HCT116 (cell line): ENCODE data around the gene SMIM36. TPM values are rescaled to one million over a fixed set of nuclear protein-coding genes. Genes with fewer than 3 reads are reported as not detected.

Source experiments
- ATAC-seq: fragments of 200-7000 bp; cut with Tn5 transposase; 2 replicates; pipeline ENCODE4 v1.9.1; 2020; ENCODE audit warnings: mild to moderate bottlenecking, moderate library complexity
- BruUV-seq: library from RNA; stranded (reverse); fragments of 400-500 nt; replicated peaks from 2 replicates; lab custom pipeline; 2021; lab: Mats Ljungman, UMichigan
- CTCF ChIA-PET: fragments of 300-600 bp; sonication (Branson Sonifier 250); formaldehyde crosslinking; loops from one replicate; lab custom pipeline; 2021; ENCODE audit warnings: antibody characterized with exemption; lab: Charles Lee
- POLR2A ChIA-PET: fragments of 300-600, 350-600 bp; sonication (Branson Sonifier 250); formaldehyde crosslinking; loops from one replicate; lab custom pipeline; 2021; ENCODE audit warnings: antibody characterized with exemption; lab: Charles Lee
- RAD21 ChIA-PET, 2 experiments: fragments of 300-600 bp; sonication (Branson Sonifier 250); formaldehyde crosslinking; loops; one replicate each; lab custom pipeline; 2023; ENCODE audit warnings: low total read pairs in 2 of 2; ENCODE audit not compliant: uncharacterized antibody in 2 of 2, unreplicated experiment in 2 of 2, low non-redundant PET in 1 of 2; lab: Charles Lee
- DNase-seq: peaks from one replicate; pipeline ENCODE4 v3.0.0-alpha.2; 2010; ENCODE audit warnings: low read depth, low spot score
- H2AFZ ChIP-seq: fragments of 200-600 bp; shearing (Covaris generic), sonication (generic); 2 replicates; pipeline ENCODE4 v1.6.1; 2017; ENCODE audit warnings: low read depth, mixed run types, mixed read lengths, antibody characterized with exemption, low read length; ENCODE audit not compliant: poor library complexity, severe bottlenecking
- H3K27ac ChIP-seq: 2 replicates; pipeline ENCODE4 v1.5.1; 2012; ENCODE audit warnings: low read depth, low read length
- H3K27me3 ChIP-seq: fragments of 200-600 bp; sonication (generic); 2 replicates; pipeline ENCODE4 v1.6.1; 2016; ENCODE audit warnings: mixed run types, low read length, mixed read lengths; ENCODE audit not compliant: insufficient read depth
- H3K36me3 ChIP-seq, 2 experiments: fragments of 200-500 bp in 1 of 2; fragments of 200-600 bp in 1 of 2; sonication (Bioruptor generic) in 1 of 2; sonication (generic) in 1 of 2; 2 replicates each; pipeline versions ENCODE4 v1.5.1 to v1.6.1; 2014 to 2016; ENCODE audit warnings: low read length in 2 of 2, inconsistent platforms in 1 of 2, mixed read lengths in 1 of 2, mixed run types in 1 of 2; ENCODE audit not compliant: insufficient read depth in 2 of 2, control insufficient read depth in 1 of 2
- H3K4me1 ChIP-seq, 2 experiments: fragments of 200-600 bp in 1 of 2; sonication (generic) in 1 of 2; 2 replicates each; pipeline versions ENCODE4 v1.5.1 to v1.6.1; 2012 to 2017; ENCODE audit warnings: low read length in 2 of 2, inconsistent platforms in 1 of 2, mild to moderate bottlenecking in 1 of 2, mixed read lengths in 1 of 2, mixed run types in 1 of 2, moderate library complexity in 1 of 2; ENCODE audit not compliant: insufficient read depth in 2 of 2, control insufficient read depth in 1 of 2
- H3K4me2 ChIP-seq: fragments of 200-600 bp; sonication (generic); 2 replicates; pipeline ENCODE4 v1.6.1; 2017; ENCODE audit warnings: mixed run types, low read length, mixed read lengths
- H3K4me3 ChIP-seq, 2 experiments: fragments of 200-600 bp in 1 of 2; sonication (generic) in 1 of 2; replicated peaks in 1 of 2; 2 replicates each; pipeline ENCODE4 v1.5.1; 2011 to 2016; ENCODE audit warnings: low read length in 2 of 2, control low read depth in 1 of 2, low read depth in 1 of 2, mild to moderate bottlenecking in 1 of 2, mixed read lengths in 1 of 2, mixed run types in 1 of 2
- H3K79me2 ChIP-seq: fragments of 200-600 bp; sonication (generic); 2 replicates; pipeline ENCODE4 v1.6.1; 2017; ENCODE audit warnings: mild to moderate bottlenecking, mixed run types, low read length, moderate library complexity, mixed read lengths; ENCODE audit not compliant: insufficient read depth
- H3K9ac ChIP-seq: fragments of 200-600 bp; sonication (generic); 2 replicates; pipeline ENCODE4 v1.6.1; 2016; ENCODE audit warnings: low read length, mixed read lengths
- H3K9me2 ChIP-seq: fragments of 200-600 bp; sonication (generic), shearing (Covaris generic); 2 replicates; pipeline ENCODE4 v1.6.1; 2017; ENCODE audit warnings: mixed run types, mild to moderate bottlenecking, moderate library complexity; ENCODE audit not compliant: insufficient read depth
- H3K9me3 ChIP-seq, 2 experiments: fragments of 200-500 bp in 1 of 2; fragments of 200-600 bp in 1 of 2; sonication (Bioruptor generic) in 1 of 2; sonication (generic) in 1 of 2; 2 replicates each; pipeline ENCODE4 v1.6.1; 2014 to 2017; ENCODE audit warnings: low read length in 2 of 2, mixed read lengths in 2 of 2, inconsistent platforms in 1 of 2, low read depth in 1 of 2, mild to moderate bottlenecking in 1 of 2, mixed run types in 1 of 2, moderate library complexity in 1 of 2; ENCODE audit not compliant: control insufficient read depth in 1 of 2, insufficient read depth in 1 of 2
- H4K20me1 ChIP-seq: fragments of 200-600 bp; sonication (generic), shearing (Covaris generic); 2 replicates; pipeline ENCODE4 v1.6.1; 2017; ENCODE audit warnings: mixed run types, mild to moderate bottlenecking, moderate library complexity; ENCODE audit not compliant: insufficient read depth
- CTCF ChIP-seq, 3 experiments: fragments of 200-600 bp in 1 of 3; sonication (generic) in 1 of 3; IDR thresholded peaks in 2 of 3; conservative IDR thresholded peaks in 1 of 3; 2 replicates each; pipeline ENCODE4 v1.5.1; 2012 to 2017; ENCODE audit warnings: low read depth in 2 of 3, low read length in 2 of 3, antibody characterized with exemption in 1 of 3, borderline replicate concordance in 1 of 3, control low read depth in 1 of 3, mild to moderate bottlenecking in 1 of 3, mixed read lengths in 1 of 3, mixed run types in 1 of 3, moderate library complexity in 1 of 3; ENCODE audit not compliant: insufficient read depth in 1 of 3
- EGR1 ChIP-seq: IDR thresholded peaks from 2 replicates; pipeline ENCODE4 v1.6.1; 2012; ENCODE audit warnings: low read depth
- ELF1 ChIP-seq: IDR thresholded peaks from 2 replicates; pipeline ENCODE4 v1.6.1; 2012; ENCODE audit warnings: low read depth, borderline replicate concordance
- EZH2 ChIP-seq: fragments of 200-600 bp; sonication (generic); IDR thresholded peaks from 2 replicates; pipeline ENCODE4 v1.6.1; 2017; ENCODE audit warnings: antibody characterized with exemption, mixed run types
- FOSL1 ChIP-seq: IDR thresholded peaks from 2 replicates; pipeline ENCODE4 v1.6.1; 2012; ENCODE audit warnings: low read depth
- JUND ChIP-seq: IDR thresholded peaks from 2 replicates; pipeline ENCODE4 v1.6.1; 2012
- RAD21 ChIP-seq: IDR thresholded peaks from 2 replicates; pipeline ENCODE4 v1.6.1; 2012; ENCODE audit warnings: low read depth, mild to moderate bottlenecking
- SRF ChIP-seq: IDR thresholded peaks from 2 replicates; pipeline ENCODE4 v1.6.1; 2012; ENCODE audit warnings: low read depth
- YY1 ChIP-seq: IDR thresholded peaks from 2 replicates; pipeline ENCODE4 v1.6.1; 2011; ENCODE audit warnings: low read length, low read depth, moderate library complexity, mild to moderate bottlenecking; ENCODE audit not compliant: insufficient replicate concordance; ENCODE audit errors: extremely low read depth
- ZFX ChIP-seq: fragments of 450-650 bp; IDR thresholded peaks from 2 replicates; pipeline ENCODE4 v1.6.1; 2017
- ZNF274 ChIP-seq: fragments of 200-500 bp; sonication (Bioruptor generic); IDR thresholded peaks from 2 replicates; pipeline ENCODE4 v1.6.1; 2014; ENCODE audit warnings: mild to moderate bottlenecking, low read depth, low read length, inconsistent platforms
- intact Hi-C: fragments of 100-400 bp; cut with micrococcal nuclease; formaldehyde crosslinking; loops from 2 replicates; pipeline ENCODE4 v1.10.0; 2022
- total RNA-seq: library from RNA; stranded (reverse); gene quantifications from one replicate; pipeline ENCODE4 v1.2.1, GENCODE V29; 2021; ENCODE audit not compliant: unreplicated experiment
- TF ChIP-seq, protein P1 (sequence below): IDR thresholded peaks from 2 replicates; pipeline ENCODE4 v1.6.1; 2012; ENCODE audit warnings: low read depth
- TF ChIP-seq, protein P2 (sequence below): IDR thresholded peaks from 2 replicates; pipeline ENCODE4 v1.6.1; 2011; ENCODE audit warnings: mild to moderate bottlenecking, low read length, moderate library complexity; ENCODE audit not compliant: insufficient replicate concordance; ENCODE audit errors: extremely low read depth

The SMIM36 gene
- total RNA-seq, 1 experiment from 2014 or later, result 0.37 TPM

DNA sequence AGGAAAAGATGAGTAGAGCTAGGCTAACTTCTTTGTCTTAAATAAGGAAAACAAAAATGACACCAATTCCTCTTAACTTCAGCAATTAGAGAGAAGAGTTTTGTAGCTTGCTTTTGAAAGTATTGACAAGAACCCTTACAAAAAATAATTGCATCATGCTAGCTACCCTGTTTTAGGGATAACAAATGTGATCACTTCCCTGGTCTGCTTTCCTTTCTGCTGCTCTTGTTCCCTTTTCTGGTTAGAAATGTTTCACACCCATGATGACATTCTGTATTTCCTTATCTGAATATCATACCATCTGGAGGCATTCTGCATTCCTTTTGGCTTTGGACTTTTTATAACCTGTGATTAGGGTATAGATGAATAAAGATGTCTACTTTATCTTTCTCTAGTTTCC lies 9.9 kb upstream of the SMIM36 start:
- no peak overlapping the region for H3K4me2 ChIP-seq
- TF ChIP-seq EZH2 (no peak), FOSL1 (no peak), ZFX (no peak), SRF (no peak), YY1 (no peak), ZNF274 (no peak), EGR1 (no peak), ELF1 (no peak), CTCF (IDR thresholded peaks at IDR 0.05 in 2 of 3, conservative IDR thresholded peaks at IDR 0.05 in 1 of 3; ENCODE audit: borderline replicate concordance in 1 of 3, insufficient read depth in 1 of 3, low read depth in 2 of 3, low read length in 2 of 3) (no peak), RAD21 (no peak), JUND (no peak)
- TF ChIP-seq, protein P1, sequence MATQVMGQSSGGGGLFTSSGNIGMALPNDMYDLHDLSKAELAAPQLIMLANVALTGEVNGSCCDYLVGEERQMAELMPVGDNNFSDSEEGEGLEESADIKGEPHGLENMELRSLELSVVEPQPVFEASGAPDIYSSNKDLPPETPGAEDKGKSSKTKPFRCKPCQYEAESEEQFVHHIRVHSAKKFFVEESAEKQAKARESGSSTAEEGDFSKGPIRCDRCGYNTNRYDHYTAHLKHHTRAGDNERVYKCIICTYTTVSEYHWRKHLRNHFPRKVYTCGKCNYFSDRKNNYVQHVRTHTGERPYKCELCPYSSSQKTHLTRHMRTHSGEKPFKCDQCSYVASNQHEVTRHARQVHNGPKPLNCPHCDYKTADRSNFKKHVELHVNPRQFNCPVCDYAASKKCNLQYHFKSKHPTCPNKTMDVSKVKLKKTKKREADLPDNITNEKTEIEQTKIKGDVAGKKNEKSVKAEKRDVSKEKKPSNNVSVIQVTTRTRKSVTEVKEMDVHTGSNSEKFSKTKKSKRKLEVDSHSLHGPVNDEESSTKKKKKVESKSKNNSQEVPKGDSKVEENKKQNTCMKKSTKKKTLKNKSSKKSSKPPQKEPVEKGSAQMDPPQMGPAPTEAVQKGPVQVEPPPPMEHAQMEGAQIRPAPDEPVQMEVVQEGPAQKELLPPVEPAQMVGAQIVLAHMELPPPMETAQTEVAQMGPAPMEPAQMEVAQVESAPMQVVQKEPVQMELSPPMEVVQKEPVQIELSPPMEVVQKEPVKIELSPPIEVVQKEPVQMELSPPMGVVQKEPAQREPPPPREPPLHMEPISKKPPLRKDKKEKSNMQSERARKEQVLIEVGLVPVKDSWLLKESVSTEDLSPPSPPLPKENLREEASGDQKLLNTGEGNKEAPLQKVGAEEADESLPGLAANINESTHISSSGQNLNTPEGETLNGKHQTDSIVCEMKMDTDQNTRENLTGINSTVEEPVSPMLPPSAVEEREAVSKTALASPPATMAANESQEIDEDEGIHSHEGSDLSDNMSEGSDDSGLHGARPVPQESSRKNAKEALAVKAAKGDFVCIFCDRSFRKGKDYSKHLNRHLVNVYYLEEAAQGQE, result no peak
- TF ChIP-seq, protein P2, sequence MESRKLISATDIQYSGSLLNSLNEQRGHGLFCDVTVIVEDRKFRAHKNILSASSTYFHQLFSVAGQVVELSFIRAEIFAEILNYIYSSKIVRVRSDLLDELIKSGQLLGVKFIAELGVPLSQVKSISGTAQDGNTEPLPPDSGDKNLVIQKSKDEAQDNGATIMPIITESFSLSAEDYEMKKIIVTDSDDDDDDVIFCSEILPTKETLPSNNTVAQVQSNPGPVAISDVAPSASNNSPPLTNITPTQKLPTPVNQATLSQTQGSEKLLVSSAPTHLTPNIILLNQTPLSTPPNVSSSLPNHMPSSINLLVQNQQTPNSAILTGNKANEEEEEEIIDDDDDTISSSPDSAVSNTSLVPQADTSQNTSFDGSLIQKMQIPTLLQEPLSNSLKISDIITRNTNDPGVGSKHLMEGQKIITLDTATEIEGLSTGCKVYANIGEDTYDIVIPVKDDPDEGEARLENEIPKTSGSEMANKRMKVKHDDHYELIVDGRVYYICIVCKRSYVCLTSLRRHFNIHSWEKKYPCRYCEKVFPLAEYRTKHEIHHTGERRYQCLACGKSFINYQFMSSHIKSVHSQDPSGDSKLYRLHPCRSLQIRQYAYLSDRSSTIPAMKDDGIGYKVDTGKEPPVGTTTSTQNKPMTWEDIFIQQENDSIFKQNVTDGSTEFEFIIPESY, result no peak
- H4K20me1 ChIP-seq, result no peaks in the 10 kb centered on the region
- DNase-seq (no peak), ATAC-seq (no peak)
- no peaks in the 10 kb centered on the region for H3K79me2 ChIP-seq
- H3K9ac ChIP-seq, result no peak overlapping the region
- H3K4me1 ChIP-seq, result no peaks in the 10 kb centered on the region
- no peaks in the 10 kb centered on the region for H3K9me2 ChIP-seq
- H2AFZ ChIP-seq, result no peak overlapping the region
- POLR2A ChIA-PET, result no interaction called here
- no peaks in the 10 kb centered on the region for H3K9me3 ChIP-seq
- H3K27ac ChIP-seq, result no peak overlapping the region
- intact Hi-C loops, result loop anchor here (10.0 kb wide), 1 partner anchor 1194 kb away; no protein-coding TSS in a partner anchor
- CTCF ChIA-PET, result no interaction called here
- peaks cover 41% of the 10 kb centered on the region for H3K27me3 ChIP-seq
- BruUV-seq, result no TSS peak
- no peak overlapping the region for H3K4me3 ChIP-seq
- RAD21 ChIA-PET, result no interaction called here
- no peaks in the 10 kb centered on the region for H3K36me3 ChIP-seq
